ENCODE measurements around the gene CTDSPL2. TPM values are rescaled to one million over a fixed set of nuclear protein-coding genes. Genes with fewer than 3 reads are reported as not detected.

CTDSPL2 gene
- 73.3 to 76.3 TPM (median 74.7 TPM) in 3 replicates for total RNA-seq

- peak within 1 kb of the TSS; percentile 90 for H3K4me3 Mint-ChIP-seq
- no peaks in the 10 kb centered on the region for H3K9me3 Mint-ChIP-seq
- DNase-seq (ENCODE audit: low spot score in 2 of 2, unreplicated experiment in 2 of 2), result peak; percentile 97
- peaks cover 28% of the 10 kb centered on the region for H3K4me1 Mint-ChIP-seq
- H3K36me3 Mint-ChIP-seq, result peaks cover 4% of the 10 kb centered on the region
- TF ChIP-seq, protein P1, sequence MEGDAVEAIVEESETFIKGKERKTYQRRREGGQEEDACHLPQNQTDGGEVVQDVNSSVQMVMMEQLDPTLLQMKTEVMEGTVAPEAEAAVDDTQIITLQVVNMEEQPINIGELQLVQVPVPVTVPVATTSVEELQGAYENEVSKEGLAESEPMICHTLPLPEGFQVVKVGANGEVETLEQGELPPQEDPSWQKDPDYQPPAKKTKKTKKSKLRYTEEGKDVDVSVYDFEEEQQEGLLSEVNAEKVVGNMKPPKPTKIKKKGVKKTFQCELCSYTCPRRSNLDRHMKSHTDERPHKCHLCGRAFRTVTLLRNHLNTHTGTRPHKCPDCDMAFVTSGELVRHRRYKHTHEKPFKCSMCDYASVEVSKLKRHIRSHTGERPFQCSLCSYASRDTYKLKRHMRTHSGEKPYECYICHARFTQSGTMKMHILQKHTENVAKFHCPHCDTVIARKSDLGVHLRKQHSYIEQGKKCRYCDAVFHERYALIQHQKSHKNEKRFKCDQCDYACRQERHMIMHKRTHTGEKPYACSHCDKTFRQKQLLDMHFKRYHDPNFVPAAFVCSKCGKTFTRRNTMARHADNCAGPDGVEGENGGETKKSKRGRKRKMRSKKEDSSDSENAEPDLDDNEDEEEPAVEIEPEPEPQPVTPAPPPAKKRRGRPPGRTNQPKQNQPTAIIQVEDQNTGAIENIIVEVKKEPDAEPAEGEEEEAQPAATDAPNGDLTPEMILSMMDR (IDR thresholded peaks at IDR 0.05; ENCODE audit: unreplicated experiment), result no peak
- H3K27ac Mint-ChIP-seq, result peak within 1 kb of the TSS; percentile 99
- H3K27me3 Mint-ChIP-seq (ENCODE audit: low read depth), result no peaks in the 10 kb centered on the region
These were observed at the start of gene CTDSPL2 for GRCh38 chr15:44426975-44427755. CTDSPL2 (plus strand) TSS chr15:44427629; CDS start chr15:44459015, 31,386 bp downstream.

DNA sequence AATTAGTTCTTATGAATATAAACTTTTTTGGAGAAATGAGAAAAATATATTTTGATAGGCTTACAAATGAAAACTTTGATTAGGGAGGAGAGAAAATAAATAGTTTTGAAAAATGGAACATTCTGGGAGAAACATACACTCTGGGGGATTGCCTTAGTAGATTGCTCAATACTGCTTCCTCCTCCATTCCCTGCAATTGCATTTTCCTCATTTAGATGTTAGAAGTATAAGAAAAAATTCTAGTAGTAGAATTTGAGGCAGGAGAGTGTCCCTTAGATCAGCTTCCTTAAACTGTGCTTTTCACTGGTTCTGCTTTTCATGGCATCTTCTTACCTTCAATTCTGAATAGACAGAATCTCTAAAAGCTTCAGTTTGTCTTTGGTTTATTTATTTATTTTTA is 46.2 kb upstream of the CTDSPL2 start:
- Mint-ChIP-seq H3K36me3 (peaks cover 25% of the 10 kb centered on the region), H3K27ac (no peak overlapping the region), H3K27me3 (ENCODE audit: low read depth) (no peaks in the 10 kb centered on the region), H3K9me3 (peaks cover 6% of the 10 kb centered on the region), H3K4me3 (no peak overlapping the region), H3K4me1 (peaks cover 5% of the 10 kb centered on the region)
- TF ChIP-seq, protein P1 (IDR thresholded peaks at IDR 0.05; ENCODE audit: unreplicated experiment), result no peak
- no peak for DNase-seq (ENCODE audit: low spot score in 2 of 2, unreplicated experiment in 2 of 2)

- Mint-ChIP-seq H3K4me1 (peaks cover 5% of the 10 kb centered on the region), H3K27ac (peak overlapping the region; percentile 61), H3K4me3 (no peak overlapping the region), H3K27me3 (ENCODE audit: low read depth) (no peaks in the 10 kb centered on the region), H3K9me3 (peaks cover 8% of the 10 kb centered on the region), H3K36me3 (peaks cover 27% of the 10 kb centered on the region)
- DNase-seq (ENCODE audit: low spot score in 2 of 2, unreplicated experiment in 2 of 2), result no peak
- TF ChIP-seq, protein P1 (IDR thresholded peaks at IDR 0.05; ENCODE audit: unreplicated experiment), result no peak
These were observed 42.0 kb upstream of the CTDSPL2 start for GRCh38 chr15:44385344-44385942.

GRCh38 chr15:44394062-44394461 is 33.4 kb upstream of the CTDSPL2 start:
- no peak for DNase-seq (ENCODE audit: low spot score in 2 of 2, unreplicated experiment in 2 of 2)
- Mint-ChIP-seq H3K36me3 (peaks cover 21% of the 10 kb centered on the region), H3K4me3 (no peak overlapping the region), H3K27ac (no peak overlapping the region), H3K27me3 (ENCODE audit: low read depth) (no peaks in the 10 kb centered on the region), H3K9me3 (no peaks in the 10 kb centered on the region), H3K4me1 (no peaks in the 10 kb centered on the region)
- TF ChIP-seq, protein P1 (IDR thresholded peaks at IDR 0.05; ENCODE audit: unreplicated experiment), result no peak

DNA sequence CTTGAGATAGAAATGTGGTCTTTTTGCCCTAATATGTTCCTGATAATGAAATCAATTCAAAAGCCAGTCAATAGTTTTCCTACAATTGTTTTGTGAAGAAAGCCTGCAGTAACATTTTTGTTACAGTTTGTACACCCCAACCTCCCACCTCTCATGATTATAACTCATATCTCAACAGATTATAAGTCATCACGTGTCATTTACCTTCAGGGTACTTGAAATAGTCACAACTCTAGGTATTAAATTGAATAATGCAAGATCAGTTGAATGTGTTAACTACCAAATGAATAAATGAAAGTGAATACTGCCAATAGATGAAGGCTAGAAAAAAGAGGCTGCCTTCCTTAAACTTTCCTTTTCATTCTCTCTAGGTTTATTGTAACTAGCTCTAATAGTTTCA is 32.9 kb upstream of the CTDSPL2 start:
- H3K4me3 Mint-ChIP-seq, result no peak overlapping the region
- no peak overlapping the region for H3K27ac Mint-ChIP-seq
- peaks cover 22% of the 10 kb centered on the region for H3K36me3 Mint-ChIP-seq
- no peaks in the 10 kb centered on the region for H3K4me1 Mint-ChIP-seq
- no peaks in the 10 kb centered on the region for H3K27me3 Mint-ChIP-seq (ENCODE audit: low read depth)
- no peak for DNase-seq (ENCODE audit: low spot score in 2 of 2, unreplicated experiment in 2 of 2)
- no peaks in the 10 kb centered on the region for H3K9me3 Mint-ChIP-seq
- TF ChIP-seq, protein P1 (IDR thresholded peaks at IDR 0.05; ENCODE audit: unreplicated experiment), result no peak

All from mesothelial cell of epicardium (in vitro differentiated cells).